Heart left ventricle (tissue), 13 donors: ENCODE measurements around the gene JPH4.

Experiments
- CTCF ChIP-seq, 12 donors: fragments of 200-600 bp; sonication (generic) in 4 of 12; IDR thresholded peaks; one replicate each; pipeline versions ENCODE4 v1.5.0 to v1.8.0; 2018 to 2022; ENCODE audit warnings: antibody characterized with exemption in 12 of 12, mild to moderate bottlenecking in 5 of 12
- POLR2A ChIP-seq, 2 donors: fragments of 450-650 bp; IDR thresholded peaks; one replicate each; pipeline ENCODE4 v1.6.1; 2017; ENCODE audit warnings: antibody characterized with exemption in 2 of 2, mild to moderate bottlenecking in 2 of 2, moderate library complexity in 2 of 2
- donor health status: ischemic (EF 13 %, LVEDD 7.1; RV severe dilation, severe dysfunction).
- donor health status: DM: no; HTN: yes; CAD: no.
- donor health status: DM: no; HTN: no; CAD: no.
- donor health status: ischemic (EF 25% LVEDD 6.9; RV normal size, moderate dysfunction).
- donor health status: ischemic (EF 25% LVEDD 5.7; RV mildly dilated, moderate dysfunction).
- donor health status: ischemic (EF 35%, LVEDD 5.7; RV mildly dilated, moderate dysfunction).
- donor health status: nonischemic (EF 11% LVEDD 7.7; RV severe dilation, severe dysfunction).
- donor health status: DM: yes; HTN: yes; CAD: no.
- donor health status: PGD.
- donor health status: ischemic (EF 29% LVEDD 5.4; RV normal size, mild dysfunction).
- donor health status: nonischemic (EF 23%, LVEDD 6.1; RV moderate dilation, normal function).

GRCh38 chr14:23603103-23603502 is 24.5 kb upstream of the JPH4 start:
- no peak for TF ChIP-seq CTCF (IDR thresholded peaks at IDR 0.05)
- no peak for TF ChIP-seq POLR2A (IDR thresholded peaks at IDR 0.05)
